ENCODE data around the gene SOX2. TPM values are rescaled to one million over a fixed set of nuclear protein-coding genes. Genes with fewer than 3 reads are reported as not detected.

The SOX2 gene
- total and polyA plus RNA-seq, 8 donors: 0.04 to 0.35 (median 0.09) TPM; not detected in 3

GRCh38 chr3:181713676-181714612 is 2.2 kb downstream of the SOX2 start:
- no peaks in the 10 kb centered on the region for H3K36me3 ChIP-seq
- FAIRE-seq (no peak), ATAC-seq (no peak), DNase-seq (no peak)
- no peak overlapping the region for H3K27ac ChIP-seq
- H3K27me3 ChIP-seq: peaks cover 12 to 93% (median 42%) of the 10 kb centered on the region in 4 donors
- 20 to 23% methylated on average over 13 of the region's 13 CpGs for WGBS, 2 donors
- intact Hi-C loops (cut with DNase I): no loop called here
- no peak overlapping the region for H3K4me3 ChIP-seq
- H3K9me3 ChIP-seq: no peaks in the 10 kb centered on the region
- H3K4me1 ChIP-seq: peaks cover 0 to 4% (median 0%) of the 10 kb centered on the region in 3 donors
- no peak for TF ChIP-seq CTCF (IDR thresholded peaks at IDR 0.05)

DNA sequence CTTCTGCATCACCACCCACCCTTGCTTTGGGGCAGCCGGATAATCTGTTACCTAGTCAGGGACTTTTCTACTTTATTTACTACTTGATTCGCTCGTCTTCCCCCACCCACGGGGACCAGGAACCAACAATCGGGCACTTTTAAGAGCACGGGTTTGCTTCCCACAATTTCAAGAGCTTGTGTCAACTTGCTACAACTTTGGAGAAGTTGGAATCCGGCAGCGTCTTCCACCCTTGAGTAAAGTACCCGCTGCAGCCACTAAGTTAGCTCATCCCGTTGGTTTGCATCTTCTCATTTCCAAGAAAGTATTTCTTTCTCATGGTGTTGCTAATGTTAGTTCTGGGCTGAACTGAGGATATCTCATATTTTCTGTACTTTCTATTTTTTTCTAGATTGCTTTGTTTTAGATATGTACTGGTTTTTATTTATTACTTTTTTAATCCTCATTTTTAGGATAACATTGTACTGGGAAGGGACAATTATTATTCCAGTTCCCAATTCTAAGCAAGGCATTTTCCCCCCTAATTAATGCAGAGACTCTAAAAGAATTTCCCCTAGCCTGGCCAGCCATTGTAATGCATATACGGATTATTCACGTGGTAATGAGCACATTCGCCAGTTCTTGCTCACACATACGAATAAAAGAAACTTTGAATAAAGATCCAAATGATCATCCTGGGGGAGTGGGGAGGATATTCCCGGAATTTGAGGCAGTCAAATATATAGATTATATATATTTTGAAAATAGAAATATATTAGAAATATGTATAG is 4.0 kb downstream of the SOX2 start:
- no peak for DNase-seq
- H3K4me3 ChIP-seq: no peak overlapping the region
- no peak for ATAC-seq
- H3K27me3 ChIP-seq: peaks cover 17 to 93% (median 41%) of the 10 kb centered on the region in 4 donors
- H3K36me3 ChIP-seq: no peaks in the 10 kb centered on the region
- H3K27ac ChIP-seq: no peak overlapping the region
- H3K4me1 ChIP-seq: peaks cover 0 to 4% (median 0%) of the 10 kb centered on the region in 3 donors
- no peak for FAIRE-seq
- no peaks in the 10 kb centered on the region for H3K9me3 ChIP-seq
- intact Hi-C loops (cut with DNase I): no loop called here
- WGBS, 2 donors: 17% methylated on average over 15 of the region's 15 CpGs
- no peak for TF ChIP-seq CTCF (IDR thresholded peaks at IDR 0.05)

GRCh38 chr3:181716966-181717365 is 5.2 kb downstream of the SOX2 start:
- no peak overlapping the region for H3K27ac ChIP-seq
- no peaks in the 10 kb centered on the region for H3K9me3 ChIP-seq
- no peak for ATAC-seq
- no peaks in the 10 kb centered on the region for H3K4me1 ChIP-seq
- 11 to 14% methylated on average over 5 of the region's 5 CpGs for WGBS, 2 donors
- H3K27me3 ChIP-seq: peaks cover 14 to 94% (median 42%) of the 10 kb centered on the region in 4 donors
- TF ChIP-seq CTCF (IDR thresholded peaks at IDR 0.05): no peak
- DNase-seq: no peak
- no peaks in the 10 kb centered on the region for H3K36me3 ChIP-seq
- intact Hi-C loops (cut with DNase I): no loop called here
- no peak for FAIRE-seq
- H3K4me3 ChIP-seq: no peak overlapping the region

DNA sequence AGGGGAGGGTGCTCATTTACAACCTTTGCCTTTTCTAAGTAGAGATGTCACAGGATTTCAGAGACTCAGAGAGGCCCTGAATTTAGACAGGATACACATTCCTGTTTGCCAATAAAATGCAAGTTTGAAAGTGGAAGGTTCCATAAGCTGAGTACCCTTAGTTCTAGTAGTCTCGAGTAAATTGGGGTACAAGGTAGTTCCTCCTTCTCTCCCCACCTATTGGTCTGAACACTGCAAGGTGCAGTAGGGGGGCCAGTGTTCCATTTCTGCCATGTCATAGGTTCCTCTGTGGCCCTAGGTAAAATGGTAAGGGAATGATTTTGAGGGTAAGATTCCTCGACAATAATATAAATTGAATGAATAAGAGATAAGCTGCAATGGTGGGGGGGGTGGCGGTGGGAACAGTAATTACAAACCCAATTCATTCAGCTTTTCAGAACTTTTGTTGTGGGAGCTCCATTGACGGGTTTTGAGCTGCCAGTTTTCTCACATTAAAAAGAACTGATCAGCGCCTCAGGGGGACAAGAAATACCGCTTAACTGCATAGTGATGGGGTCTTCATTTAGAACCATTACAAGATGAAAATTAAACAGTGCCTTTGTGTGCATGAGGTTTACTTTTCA is 5.9 kb downstream of the SOX2 start:
- no peak overlapping the region for H3K27ac ChIP-seq
- no peak overlapping the region for H3K4me3 ChIP-seq
- no peaks in the 10 kb centered on the region for H3K9me3 ChIP-seq
- H3K36me3 ChIP-seq: no peaks in the 10 kb centered on the region
- WGBS, 2 donors: 21 to 27% methylated on average over 6 of the region's 6 CpGs
- no peak for TF ChIP-seq CTCF (IDR thresholded peaks at IDR 0.05)
- no peak for DNase-seq
- H3K27me3 ChIP-seq: peaks cover 14 to 94% (median 41%) of the 10 kb centered on the region in 4 donors
- no peaks in the 10 kb centered on the region for H3K4me1 ChIP-seq
- intact Hi-C loops (cut with DNase I): no loop called here
- ATAC-seq: no peak
- FAIRE-seq: no peak

Data from pancreas (tissue), 10 donors.